BE2C (cell line): ENCODE results near the gene MRPL23.

Source experiments
- DNase-seq: peaks from one replicate; pipeline ENCODE4 v3.0.0-alpha.2; 2020
- H3K27me3 ChIP-seq: fragments of 250-450 bp; sonication (Bioruptor Pico); 2 replicates; pipeline ENCODE4 v1.5.1; 2020; ENCODE audit warnings: mild to moderate bottlenecking
- H3K36me3 ChIP-seq: fragments of 250-450 bp; sonication (Bioruptor Pico); 2 replicates; pipeline ENCODE4 v1.5.1; 2020; ENCODE audit warnings: mild to moderate bottlenecking
- H3K4me1 ChIP-seq: fragments of 250-450 bp; sonication (Bioruptor Pico); 2 replicates; pipeline ENCODE4 v1.5.1; 2020
- H3K4me3 ChIP-seq: 2 replicates; pipeline ENCODE4 v1.5.1; 2011; ENCODE audit warnings: low read depth, low read length
- H3K9me3 ChIP-seq: fragments of 250-450 bp; sonication (Bioruptor Pico); 2 replicates; pipeline ENCODE4 v1.5.1; 2020
- TF ChIP-seq, protein P1 (sequence below): IDR thresholded peaks from 2 replicates; pipeline ENCODE4 v1.5.1; 2012; ENCODE audit warnings: mild to moderate bottlenecking, low read depth, low read length

Gene MRPL23

DNA sequence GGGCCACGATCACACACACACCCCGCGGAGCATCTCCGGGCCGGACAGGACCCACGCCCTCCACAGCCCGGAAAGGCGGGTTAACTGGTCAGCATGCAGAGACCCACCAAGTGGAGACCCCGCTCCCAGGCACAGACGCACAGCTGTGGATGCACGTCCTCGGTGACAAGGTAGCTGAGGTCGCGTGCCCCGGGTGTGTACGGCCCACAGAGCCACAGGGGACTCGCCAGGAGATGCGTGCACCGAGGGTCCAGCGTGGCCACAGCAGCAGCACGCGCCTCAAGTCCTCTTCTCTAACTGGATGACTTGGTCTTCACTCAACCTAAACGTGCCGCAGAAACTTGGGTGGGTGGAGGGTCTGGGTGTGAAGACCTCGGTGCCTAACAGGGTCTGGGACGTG is 45.0 kb downstream of the MRPL23 start:
- no peaks in the 10 kb centered on the region for H3K36me3 ChIP-seq
- DNase-seq, result no peak
- no peak overlapping the region for H3K4me3 ChIP-seq
- no peaks in the 10 kb centered on the region for H3K9me3 ChIP-seq
- TF ChIP-seq, protein P1, sequence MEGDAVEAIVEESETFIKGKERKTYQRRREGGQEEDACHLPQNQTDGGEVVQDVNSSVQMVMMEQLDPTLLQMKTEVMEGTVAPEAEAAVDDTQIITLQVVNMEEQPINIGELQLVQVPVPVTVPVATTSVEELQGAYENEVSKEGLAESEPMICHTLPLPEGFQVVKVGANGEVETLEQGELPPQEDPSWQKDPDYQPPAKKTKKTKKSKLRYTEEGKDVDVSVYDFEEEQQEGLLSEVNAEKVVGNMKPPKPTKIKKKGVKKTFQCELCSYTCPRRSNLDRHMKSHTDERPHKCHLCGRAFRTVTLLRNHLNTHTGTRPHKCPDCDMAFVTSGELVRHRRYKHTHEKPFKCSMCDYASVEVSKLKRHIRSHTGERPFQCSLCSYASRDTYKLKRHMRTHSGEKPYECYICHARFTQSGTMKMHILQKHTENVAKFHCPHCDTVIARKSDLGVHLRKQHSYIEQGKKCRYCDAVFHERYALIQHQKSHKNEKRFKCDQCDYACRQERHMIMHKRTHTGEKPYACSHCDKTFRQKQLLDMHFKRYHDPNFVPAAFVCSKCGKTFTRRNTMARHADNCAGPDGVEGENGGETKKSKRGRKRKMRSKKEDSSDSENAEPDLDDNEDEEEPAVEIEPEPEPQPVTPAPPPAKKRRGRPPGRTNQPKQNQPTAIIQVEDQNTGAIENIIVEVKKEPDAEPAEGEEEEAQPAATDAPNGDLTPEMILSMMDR, result no peak
- H3K4me1 ChIP-seq, result no peaks in the 10 kb centered on the region
- no peaks in the 10 kb centered on the region for H3K27me3 ChIP-seq

DNA sequence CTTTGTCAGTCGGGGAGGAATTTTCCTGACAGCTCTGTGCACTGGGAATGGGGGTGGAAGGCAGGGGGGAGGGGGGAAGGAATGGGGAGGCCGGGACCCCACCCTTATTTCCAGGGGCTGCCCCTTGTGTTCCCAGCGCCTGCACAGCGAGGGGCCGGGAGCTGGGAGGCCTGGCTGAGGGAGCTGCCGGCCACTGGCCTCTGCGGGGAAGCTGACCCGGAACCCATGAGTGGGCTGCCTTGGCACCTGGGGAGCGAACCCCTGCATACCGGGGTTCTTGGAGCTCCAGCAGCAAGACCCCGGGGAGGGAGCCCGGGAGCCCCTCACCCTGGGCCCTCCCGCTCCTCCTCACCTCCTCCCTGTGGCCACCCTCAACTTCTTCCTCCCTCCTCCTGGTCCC is 47.0 kb downstream of the MRPL23 start:
- TF ChIP-seq, protein P1, result no peak
- no peaks in the 10 kb centered on the region for H3K27me3 ChIP-seq
- H3K4me1 ChIP-seq, result no peaks in the 10 kb centered on the region
- no peak overlapping the region for H3K4me3 ChIP-seq
- no peaks in the 10 kb centered on the region for H3K9me3 ChIP-seq
- H3K36me3 ChIP-seq, result no peaks in the 10 kb centered on the region
- DNase-seq, result no peak

DNA sequence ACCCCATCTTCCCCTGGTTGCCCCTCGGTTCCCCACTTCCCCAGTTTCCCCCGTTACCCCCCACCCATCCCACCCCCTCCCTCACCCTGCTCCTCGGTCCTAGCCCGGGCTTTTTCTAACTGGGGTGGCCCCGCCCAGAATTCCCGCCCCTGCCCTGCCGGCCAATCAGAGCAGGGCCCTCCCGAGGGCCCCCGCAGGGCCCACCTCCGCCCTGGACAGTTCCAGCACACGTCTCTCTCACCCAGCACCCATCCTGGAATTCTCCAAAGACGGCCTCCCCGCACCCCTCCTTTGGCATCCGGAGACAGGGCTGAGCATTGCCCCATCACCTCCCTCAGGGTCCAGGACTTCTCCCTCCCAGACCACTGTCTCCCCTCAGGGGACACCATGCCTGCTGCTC is 50.6 kb downstream of the MRPL23 start, which contains the start of gene H19:
H19 (minus strand) TSS at position 88 of the 400 bp plus-strand sequence.
- no peaks in the 10 kb centered on the region for H3K27me3 ChIP-seq
- no peaks in the 10 kb centered on the region for H3K4me1 ChIP-seq
- DNase-seq, result no peak
- no peaks in the 10 kb centered on the region for H3K9me3 ChIP-seq
- H3K4me3 ChIP-seq, result no peak within 1 kb of the TSS
- TF ChIP-seq, protein P1, result no peak
- no peaks in the 10 kb centered on the region for H3K36me3 ChIP-seq

DNA sequence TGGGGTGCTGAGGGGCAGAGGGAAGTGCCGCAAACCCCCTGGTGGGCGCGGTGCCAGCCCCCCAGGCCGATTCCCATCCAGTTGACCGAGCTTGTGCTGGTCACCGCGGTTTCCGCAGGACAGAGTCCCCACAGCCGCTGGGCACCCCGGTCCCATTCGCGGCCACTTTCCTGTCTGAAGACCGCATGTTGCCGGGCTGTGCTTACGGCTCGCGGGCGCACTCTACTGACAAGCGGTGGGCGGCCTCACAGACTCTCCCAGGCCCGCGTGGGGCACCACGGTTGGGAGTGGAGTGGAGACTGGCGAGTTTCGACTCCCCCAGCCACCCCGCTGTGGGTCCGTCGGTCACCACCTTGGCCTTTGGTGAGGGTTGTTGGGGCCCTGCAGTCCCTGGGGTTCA is 51.2 kb downstream of the MRPL23 start:
- H3K4me1 ChIP-seq, result no peaks in the 10 kb centered on the region
- H3K36me3 ChIP-seq, result no peaks in the 10 kb centered on the region
- no peak for DNase-seq
- no peaks in the 10 kb centered on the region for H3K9me3 ChIP-seq
- TF ChIP-seq, protein P1, result no peak
- no peak overlapping the region for H3K4me3 ChIP-seq
- H3K27me3 ChIP-seq, result no peaks in the 10 kb centered on the region

DNA sequence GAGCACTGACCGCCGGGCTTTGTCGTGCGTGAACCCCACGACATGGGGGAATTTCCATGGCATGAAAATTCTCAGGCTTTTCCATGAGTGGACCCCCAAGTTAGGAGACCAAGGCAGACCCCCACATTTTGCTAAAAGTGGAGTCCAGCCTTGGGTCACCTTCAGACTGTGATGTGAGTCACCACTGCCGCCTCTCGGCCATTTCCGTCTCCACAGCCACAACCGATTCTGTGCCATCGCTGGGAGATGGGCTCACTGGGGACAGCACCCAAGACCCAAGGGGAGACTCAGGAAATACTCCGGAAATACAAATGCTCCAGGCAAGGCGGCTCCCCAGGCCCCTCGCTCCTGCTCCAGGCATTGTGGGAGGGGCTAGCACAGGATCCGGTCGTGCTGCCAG is 51.7 kb downstream of the MRPL23 start:
- no peak overlapping the region for H3K4me3 ChIP-seq
- no peaks in the 10 kb centered on the region for H3K27me3 ChIP-seq
- no peaks in the 10 kb centered on the region for H3K4me1 ChIP-seq
- no peaks in the 10 kb centered on the region for H3K36me3 ChIP-seq
- no peak for DNase-seq
- H3K9me3 ChIP-seq, result no peaks in the 10 kb centered on the region
- TF ChIP-seq, protein P1, result no peak

DNA sequence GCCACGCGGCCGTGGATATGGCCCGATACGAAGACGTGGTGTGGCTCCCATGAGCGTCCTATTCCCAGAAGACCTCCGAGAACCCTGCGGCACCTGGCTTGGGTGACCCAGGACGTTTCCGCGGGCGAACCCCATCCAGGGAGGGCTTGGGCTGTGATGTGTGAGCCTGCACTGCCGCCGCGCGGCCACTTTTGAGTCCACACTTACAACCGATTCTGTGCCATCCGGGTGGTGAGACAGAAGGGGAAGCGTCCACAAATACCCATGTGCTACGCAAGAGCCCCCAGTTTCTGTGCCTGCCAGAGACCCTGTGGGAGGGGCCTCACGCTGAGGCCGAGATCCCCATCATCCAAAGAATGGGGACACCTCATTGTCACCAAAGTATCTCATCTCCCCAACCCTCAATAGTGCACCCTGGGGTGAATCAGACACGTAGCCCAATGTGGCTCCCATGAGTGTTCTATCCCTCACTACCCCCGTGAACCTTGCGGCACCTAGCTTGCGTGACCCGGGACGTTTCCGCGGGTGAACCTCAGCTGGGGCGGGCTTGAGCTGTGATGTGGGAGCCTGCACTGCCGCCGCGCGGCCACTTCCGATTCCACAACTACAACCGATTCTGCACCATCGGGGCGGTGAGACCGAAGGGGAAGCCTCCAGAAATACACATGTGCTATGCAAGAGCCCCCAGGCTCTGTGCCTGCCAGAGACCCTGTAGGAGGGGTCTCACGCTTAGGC is 55.1 kb downstream of the MRPL23 start:
- TF ChIP-seq, protein P1, result no peak
- Histone ChIP-seq H3K27me3 (no peaks in the 10 kb centered on the region), H3K36me3 (no peaks in the 10 kb centered on the region), H3K4me1 (no peaks in the 10 kb centered on the region), H3K4me3 (no peak overlapping the region), H3K9me3 (no peaks in the 10 kb centered on the region)
- DNase-seq, result no peak
